Measurements from ENCODE around the gene SPATA46. TPM values are rescaled to one million over a fixed set of nuclear protein-coding genes. Genes with fewer than 3 reads are reported as not detected.
"Not testable (repeated sequence)": the region's sequence is repeated elsewhere in the genome, so short reads cannot be mapped to it uniquely, and the experiment has no call there.

The SPATA46 gene
- total RNA-seq, 1 donor from 2014 or later, result not detected

- intact Hi-C loops (cut with micrococcal nuclease), result no loop called here
Observed at GRCh38 chr1:162358928-162359327, 17.7 kb downstream of the SPATA46 start.

GRCh38 chr1:162357681-162358266, 18.9 kb downstream of the SPATA46 start:
- intact Hi-C loops (cut with micrococcal nuclease), result no loop called here

GRCh38 chr1:162353702-162354101, 23.0 kb downstream of the SPATA46 start:
- intact Hi-C loops (cut with micrococcal nuclease), result no loop called here

- intact Hi-C loops (cut with micrococcal nuclease), result no loop called here
Observed at GRCh38 chr1:162353078-162353477, 23.6 kb downstream of the SPATA46 start.

GRCh38 chr1:162351874-162352273, 24.8 kb downstream of the SPATA46 start:
- intact Hi-C loops (cut with micrococcal nuclease), result not testable (repeated sequence)

GRCh38 chr1:162351246-162351842, 25.3 kb downstream of the SPATA46 start:
- intact Hi-C loops (cut with micrococcal nuclease), result no loop called here

GRCh38 chr1:162349635-162350330, 26.9 kb downstream of the SPATA46 start:
- intact Hi-C loops (cut with micrococcal nuclease), result no loop called here

- intact Hi-C loops (cut with micrococcal nuclease), result no loop called here
Observed at GRCh38 chr1:162347281-162347680, 29.4 kb downstream of the SPATA46 start.

- intact Hi-C loops (cut with micrococcal nuclease), result no loop called here
Observed at GRCh38 chr1:162343470-162343869, 33.2 kb downstream of the SPATA46 start.

GRCh38 chr1:162342452-162342983, 34.1 kb downstream of the SPATA46 start:
- intact Hi-C loops (cut with micrococcal nuclease), result no loop called here

- intact Hi-C loops (cut with micrococcal nuclease), result no loop called here
Observed at GRCh38 chr1:162336621-162337285, 39.9 kb downstream of the SPATA46 start.

- intact Hi-C loops (cut with micrococcal nuclease), result no loop called here
Observed at GRCh38 chr1:162335126-162335525, 41.5 kb downstream of the SPATA46 start.

GRCh38 chr1:162333991-162334390, 42.7 kb downstream of the SPATA46 start:
- intact Hi-C loops (cut with micrococcal nuclease), result no loop called here

GRCh38 chr1:162329826-162330225, 46.8 kb downstream of the SPATA46 start:
- intact Hi-C loops (cut with micrococcal nuclease), result no loop called here

GRCh38 chr1:162328512-162328911, 48.1 kb downstream of the SPATA46 start:
- intact Hi-C loops (cut with micrococcal nuclease), result no loop called here

GRCh38 chr1:162327788-162328165, 48.9 kb downstream of the SPATA46 start:
- intact Hi-C loops (cut with micrococcal nuclease), result no loop called here

- intact Hi-C loops (cut with micrococcal nuclease), result no loop called here
Observed at GRCh38 chr1:162327144-162327787, 49.4 kb downstream of the SPATA46 start.

GRCh38 chr1:162326559-162326958, 50.1 kb downstream of the SPATA46 start:
- intact Hi-C loops (cut with micrococcal nuclease), result no loop called here

GRCh38 chr1:162324396-162324795, 52.3 kb downstream of the SPATA46 start:
- intact Hi-C loops (cut with micrococcal nuclease), result no loop called here

Measured in T-helper 1 cell treated with Interleukin-12 subunit alpha and Interleukin-12 subunit beta and Interleukin-4 antibody, amounts not matched to agents 30 ng/mL and 1 ng/mL, for 36 hours (primary cell).